ENCODE results near the gene SDHAF1. TPM values are rescaled to one million over a fixed set of nuclear protein-coding genes. Genes with fewer than 3 reads are reported as not detected.

Gene SDHAF1
- total RNA-seq, 1 donor from 2014 or later, result 15.5 TPM

DNA sequence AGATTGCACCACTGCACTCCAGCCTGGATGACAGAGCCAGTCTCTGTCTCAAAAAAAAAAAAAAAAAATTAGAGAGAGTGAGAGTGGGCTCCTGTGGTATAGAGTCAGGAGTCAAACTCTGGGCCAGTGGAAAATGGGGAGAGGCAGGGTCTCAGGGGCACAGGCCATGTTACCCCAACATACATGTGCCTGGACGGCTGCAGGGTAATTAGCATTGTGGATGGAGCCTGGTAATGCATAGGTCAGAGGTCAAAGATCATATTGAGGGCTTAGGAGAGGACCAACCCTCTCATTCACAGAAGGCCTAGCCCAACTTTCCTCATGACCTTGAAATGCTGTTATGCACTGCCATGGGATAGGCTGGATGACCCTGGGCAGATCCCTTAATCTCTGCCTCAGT, 30.6 kb downstream of the SDHAF1 start:
- no peak overlapping the region for H3K27ac Mint-ChIP-seq (ENCODE audit: unreplicated experiment)
- DNase-seq (ENCODE audit: extremely low spot score, unreplicated experiment), result no peak

GRCh38 chr19:36026091-36026876, 31.3 kb downstream of the SDHAF1 start:
- Mint-ChIP-seq H3K36me3 (ENCODE audit: unreplicated experiment) (peaks cover 33% of the 10 kb centered on the region), H3K27me3 (ENCODE audit: unreplicated experiment) (no peaks in the 10 kb centered on the region), H3K4me3 (ENCODE audit: unreplicated experiment) (no peak overlapping the region), H3K4me1 (ENCODE audit: unreplicated experiment) (peaks cover 7% of the 10 kb centered on the region), H3K27ac (ENCODE audit: unreplicated experiment) (no peak overlapping the region), H3K9me3 (ENCODE audit: unreplicated experiment) (no peaks in the 10 kb centered on the region)
- TF ChIP-seq, protein P1, sequence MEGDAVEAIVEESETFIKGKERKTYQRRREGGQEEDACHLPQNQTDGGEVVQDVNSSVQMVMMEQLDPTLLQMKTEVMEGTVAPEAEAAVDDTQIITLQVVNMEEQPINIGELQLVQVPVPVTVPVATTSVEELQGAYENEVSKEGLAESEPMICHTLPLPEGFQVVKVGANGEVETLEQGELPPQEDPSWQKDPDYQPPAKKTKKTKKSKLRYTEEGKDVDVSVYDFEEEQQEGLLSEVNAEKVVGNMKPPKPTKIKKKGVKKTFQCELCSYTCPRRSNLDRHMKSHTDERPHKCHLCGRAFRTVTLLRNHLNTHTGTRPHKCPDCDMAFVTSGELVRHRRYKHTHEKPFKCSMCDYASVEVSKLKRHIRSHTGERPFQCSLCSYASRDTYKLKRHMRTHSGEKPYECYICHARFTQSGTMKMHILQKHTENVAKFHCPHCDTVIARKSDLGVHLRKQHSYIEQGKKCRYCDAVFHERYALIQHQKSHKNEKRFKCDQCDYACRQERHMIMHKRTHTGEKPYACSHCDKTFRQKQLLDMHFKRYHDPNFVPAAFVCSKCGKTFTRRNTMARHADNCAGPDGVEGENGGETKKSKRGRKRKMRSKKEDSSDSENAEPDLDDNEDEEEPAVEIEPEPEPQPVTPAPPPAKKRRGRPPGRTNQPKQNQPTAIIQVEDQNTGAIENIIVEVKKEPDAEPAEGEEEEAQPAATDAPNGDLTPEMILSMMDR (IDR thresholded peaks at IDR 0.05), result no peak
- DNase-seq (ENCODE audit: extremely low spot score, unreplicated experiment), result no peak

More for the DNA sequence above, 30.6 kb downstream of the SDHAF1 start:
- H3K27me3 Mint-ChIP-seq (ENCODE audit: unreplicated experiment), result no peaks in the 10 kb centered on the region
- H3K4me3 Mint-ChIP-seq (ENCODE audit: unreplicated experiment), result no peak overlapping the region
- H3K4me1 Mint-ChIP-seq (ENCODE audit: unreplicated experiment), result peaks cover 4% of the 10 kb centered on the region
- H3K36me3 Mint-ChIP-seq (ENCODE audit: unreplicated experiment), result peaks cover 35% of the 10 kb centered on the region
- TF ChIP-seq, protein P1 (IDR thresholded peaks at IDR 0.05), result no peak
- no peaks in the 10 kb centered on the region for H3K9me3 Mint-ChIP-seq (ENCODE audit: unreplicated experiment)

GRCh38 chr19:36027696-36028095, 32.7 kb downstream of the SDHAF1 start:
- TF ChIP-seq, protein P1 (IDR thresholded peaks at IDR 0.05), result no peak
- Mint-ChIP-seq H3K9me3 (ENCODE audit: unreplicated experiment) (no peaks in the 10 kb centered on the region), H3K27me3 (ENCODE audit: unreplicated experiment) (no peaks in the 10 kb centered on the region), H3K36me3 (ENCODE audit: unreplicated experiment) (peaks cover 31% of the 10 kb centered on the region), H3K4me3 (ENCODE audit: unreplicated experiment) (no peak overlapping the region), H3K4me1 (ENCODE audit: unreplicated experiment) (peaks cover 16% of the 10 kb centered on the region), H3K27ac (ENCODE audit: unreplicated experiment) (no peak overlapping the region)
- no peak for DNase-seq (ENCODE audit: extremely low spot score, unreplicated experiment)

DNA sequence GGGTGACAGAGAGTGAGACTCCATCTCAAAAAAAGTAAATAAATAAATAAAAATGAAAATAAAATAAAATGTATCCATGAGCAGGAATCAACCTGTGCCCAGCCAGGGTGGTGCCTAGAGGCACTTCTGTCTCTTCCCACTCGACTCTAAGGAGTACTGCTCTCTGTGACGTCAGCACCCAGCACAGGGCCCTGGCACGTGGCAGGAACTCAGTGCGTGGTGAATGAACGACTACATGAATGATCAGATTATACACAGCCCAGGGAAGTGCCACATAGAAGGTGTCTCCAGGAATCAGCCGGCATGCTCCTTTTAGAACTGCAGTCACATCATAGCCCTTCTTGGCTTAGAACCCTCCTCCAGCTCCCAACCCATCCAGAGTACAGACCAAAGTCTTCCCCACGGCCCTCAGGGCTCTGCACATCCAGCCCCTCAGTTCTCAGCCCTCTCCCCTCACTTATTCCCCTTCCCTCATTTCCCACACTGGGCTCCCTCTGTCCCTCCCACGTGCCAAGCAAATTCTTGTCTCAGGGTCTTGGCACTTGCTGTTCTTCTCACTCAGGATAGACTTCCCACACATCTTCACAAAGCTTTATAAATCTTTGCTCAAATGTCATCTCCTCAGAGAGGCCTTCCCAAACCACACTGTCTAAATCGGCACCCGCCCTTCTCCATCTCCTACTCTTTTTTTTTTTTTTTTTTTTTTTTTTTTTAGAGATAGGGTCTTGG, 33.5 kb downstream of the SDHAF1 start:
- TF ChIP-seq, protein P1 (IDR thresholded peaks at IDR 0.05), result no peak
- H3K36me3 Mint-ChIP-seq (ENCODE audit: unreplicated experiment), result peaks cover 26% of the 10 kb centered on the region
- no peaks in the 10 kb centered on the region for H3K9me3 Mint-ChIP-seq (ENCODE audit: unreplicated experiment)
- H3K27me3 Mint-ChIP-seq (ENCODE audit: unreplicated experiment), result no peaks in the 10 kb centered on the region
- H3K4me1 Mint-ChIP-seq (ENCODE audit: unreplicated experiment), result peaks cover 18% of the 10 kb centered on the region
- no peak overlapping the region for H3K27ac Mint-ChIP-seq (ENCODE audit: unreplicated experiment)
- H3K4me3 Mint-ChIP-seq (ENCODE audit: unreplicated experiment), result no peak overlapping the region
- no peak for DNase-seq (ENCODE audit: extremely low spot score, unreplicated experiment)

Data from osteocyte (in vitro differentiated cells).